ENCODE results near the gene RACK1. TPM values are rescaled to one million over a fixed set of nuclear protein-coding genes. Genes with fewer than 3 reads are reported as not detected.

The RACK1 gene
- 6,583 and 6,933 TPM in 2 replicates for total RNA-seq

GRCh38 chr5:181243564-181244343, at the start of gene RACK1:
TSS of gene RACK1 (minus strand) at chr5:181243906. CDS start at chr5:181243800, 106 bp downstream.

GRCh38 chr5:181260720-181261319, 17.1 kb upstream of the RACK1 start, which contains the start of gene TRIM52:
TSS of gene TRIM52 (minus strand) at chr5:181261143. CDS start at chr5:181260813, 330 bp downstream.

GRCh38 chr5:181223058-181223728, 20.5 kb downstream of the RACK1 start, which contains the start of gene TRIM41:
TSS of gene TRIM41 (plus strand) at chr5:181223281. CDS start at chr5:181224000, 719 bp downstream.

GRCh38 chr5:181204826-181205760, 38.6 kb downstream of the RACK1 start, which contains the start of gene TRIM7:
TSS of gene TRIM7 (minus strand) at chr5:181205196. CDS start at chr5:181205110, 86 bp downstream.

Other genes with a start within 250 kb of the RACK1 start
- gene BTNL9, start 203.6 kb downstream of the RACK1 start, total RNA-seq: 0.19 and 0.27 TPM in 2 replicates
- not detected in 2 replicates for gene OR2V1, start 112.7 kb downstream of the RACK1 start, total RNA-seq
- gene OR2V2, start 96.3 kb downstream of the RACK1 start, total RNA-seq: not detected in 2 replicates
- gene TRIM7, start 38.7 kb downstream of the RACK1 start, total RNA-seq: 10.6 and 12.8 TPM in 2 replicates
- gene TRIM41, start 20.6 kb downstream of the RACK1 start, total RNA-seq: 12.1 and 13.5 TPM in 2 replicates
- 4.3 and 9.1 TPM in 2 replicates for gene TRIM52, start 17.2 kb upstream of the RACK1 start, total RNA-seq
- 0.19 TPM in 1 of 2 replicates, not detected in the other for gene OR4F3, start 123.4 kb upstream of the RACK1 start, total RNA-seq

Measured in endothelial cell of coronary artery (primary cell).